ENCODE measurements around the gene MUC5B.
"Not testable (repeated sequence)": the region's sequence is repeated elsewhere in the genome, so short reads cannot be mapped to it uniquely, and the experiment has no call there.

MUC5B gene, protein sequence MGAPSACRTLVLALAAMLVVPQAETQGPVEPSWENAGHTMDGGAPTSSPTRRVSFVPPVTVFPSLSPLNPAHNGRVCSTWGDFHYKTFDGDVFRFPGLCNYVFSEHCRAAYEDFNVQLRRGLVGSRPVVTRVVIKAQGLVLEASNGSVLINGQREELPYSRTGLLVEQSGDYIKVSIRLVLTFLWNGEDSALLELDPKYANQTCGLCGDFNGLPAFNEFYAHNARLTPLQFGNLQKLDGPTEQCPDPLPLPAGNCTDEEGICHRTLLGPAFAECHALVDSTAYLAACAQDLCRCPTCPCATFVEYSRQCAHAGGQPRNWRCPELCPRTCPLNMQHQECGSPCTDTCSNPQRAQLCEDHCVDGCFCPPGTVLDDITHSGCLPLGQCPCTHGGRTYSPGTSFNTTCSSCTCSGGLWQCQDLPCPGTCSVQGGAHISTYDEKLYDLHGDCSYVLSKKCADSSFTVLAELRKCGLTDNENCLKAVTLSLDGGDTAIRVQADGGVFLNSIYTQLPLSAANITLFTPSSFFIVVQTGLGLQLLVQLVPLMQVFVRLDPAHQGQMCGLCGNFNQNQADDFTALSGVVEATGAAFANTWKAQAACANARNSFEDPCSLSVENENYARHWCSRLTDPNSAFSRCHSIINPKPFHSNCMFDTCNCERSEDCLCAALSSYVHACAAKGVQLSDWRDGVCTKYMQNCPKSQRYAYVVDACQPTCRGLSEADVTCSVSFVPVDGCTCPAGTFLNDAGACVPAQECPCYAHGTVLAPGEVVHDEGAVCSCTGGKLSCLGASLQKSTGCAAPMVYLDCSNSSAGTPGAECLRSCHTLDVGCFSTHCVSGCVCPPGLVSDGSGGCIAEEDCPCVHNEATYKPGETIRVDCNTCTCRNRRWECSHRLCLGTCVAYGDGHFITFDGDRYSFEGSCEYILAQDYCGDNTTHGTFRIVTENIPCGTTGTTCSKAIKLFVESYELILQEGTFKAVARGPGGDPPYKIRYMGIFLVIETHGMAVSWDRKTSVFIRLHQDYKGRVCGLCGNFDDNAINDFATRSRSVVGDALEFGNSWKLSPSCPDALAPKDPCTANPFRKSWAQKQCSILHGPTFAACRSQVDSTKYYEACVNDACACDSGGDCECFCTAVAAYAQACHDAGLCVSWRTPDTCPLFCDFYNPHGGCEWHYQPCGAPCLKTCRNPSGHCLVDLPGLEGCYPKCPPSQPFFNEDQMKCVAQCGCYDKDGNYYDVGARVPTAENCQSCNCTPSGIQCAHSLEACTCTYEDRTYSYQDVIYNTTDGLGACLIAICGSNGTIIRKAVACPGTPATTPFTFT (N-terminal part only)

DNA sequence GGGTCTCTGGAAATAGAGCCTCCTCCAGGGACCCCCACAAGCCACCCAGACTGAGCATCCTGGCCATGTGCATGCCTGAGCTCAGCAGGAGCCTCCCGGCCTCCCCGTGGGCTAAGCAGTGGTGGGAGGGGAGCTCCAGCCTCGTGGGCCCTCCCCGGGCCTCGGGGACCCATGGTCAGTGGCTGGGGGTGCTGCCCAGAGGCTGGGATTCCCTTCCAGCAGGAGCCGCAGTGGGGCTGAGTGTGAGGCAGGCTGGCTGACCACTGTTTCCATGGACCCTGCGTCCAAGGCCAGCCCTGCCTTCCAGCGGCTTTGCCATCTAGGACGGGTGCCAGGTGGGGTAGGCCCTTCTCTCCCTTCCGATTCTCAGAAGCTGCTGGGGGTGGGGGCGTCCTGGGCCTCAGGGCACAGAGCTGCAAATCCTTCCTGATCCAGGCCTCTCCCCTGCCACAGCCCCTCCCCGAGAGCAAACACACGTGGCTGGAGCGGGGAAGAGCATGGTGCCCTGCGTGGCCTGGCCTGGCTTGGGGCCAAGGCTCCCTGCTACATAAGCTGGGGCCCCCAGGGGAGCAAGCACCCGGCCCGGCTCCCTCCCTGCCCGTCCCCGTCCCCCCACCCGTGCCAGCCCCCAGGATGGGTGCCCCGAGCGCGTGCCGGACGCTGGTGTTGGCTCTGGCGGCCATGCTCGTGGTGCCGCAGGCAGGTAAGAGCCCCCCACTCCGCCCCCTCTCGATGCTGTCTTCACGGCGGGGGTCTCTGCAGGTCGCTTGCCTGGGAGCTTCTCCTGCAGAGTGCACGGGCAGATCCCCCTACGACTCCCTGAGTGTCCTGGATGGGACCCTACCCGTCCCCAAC, at the start of gene MUC5B:
Gene MUC5B, plus strand, starts transcription at position 576 of the 855 bp plus-strand sequence. Its CDS starts 58 bp downstream, at position 634.
- DNase-seq = no peak

- not testable (repeated sequence) for DNase-seq
These were observed 49.5 kb upstream of the MUC5B start for GRCh38 chr11:1173396-1173795.

DNA sequence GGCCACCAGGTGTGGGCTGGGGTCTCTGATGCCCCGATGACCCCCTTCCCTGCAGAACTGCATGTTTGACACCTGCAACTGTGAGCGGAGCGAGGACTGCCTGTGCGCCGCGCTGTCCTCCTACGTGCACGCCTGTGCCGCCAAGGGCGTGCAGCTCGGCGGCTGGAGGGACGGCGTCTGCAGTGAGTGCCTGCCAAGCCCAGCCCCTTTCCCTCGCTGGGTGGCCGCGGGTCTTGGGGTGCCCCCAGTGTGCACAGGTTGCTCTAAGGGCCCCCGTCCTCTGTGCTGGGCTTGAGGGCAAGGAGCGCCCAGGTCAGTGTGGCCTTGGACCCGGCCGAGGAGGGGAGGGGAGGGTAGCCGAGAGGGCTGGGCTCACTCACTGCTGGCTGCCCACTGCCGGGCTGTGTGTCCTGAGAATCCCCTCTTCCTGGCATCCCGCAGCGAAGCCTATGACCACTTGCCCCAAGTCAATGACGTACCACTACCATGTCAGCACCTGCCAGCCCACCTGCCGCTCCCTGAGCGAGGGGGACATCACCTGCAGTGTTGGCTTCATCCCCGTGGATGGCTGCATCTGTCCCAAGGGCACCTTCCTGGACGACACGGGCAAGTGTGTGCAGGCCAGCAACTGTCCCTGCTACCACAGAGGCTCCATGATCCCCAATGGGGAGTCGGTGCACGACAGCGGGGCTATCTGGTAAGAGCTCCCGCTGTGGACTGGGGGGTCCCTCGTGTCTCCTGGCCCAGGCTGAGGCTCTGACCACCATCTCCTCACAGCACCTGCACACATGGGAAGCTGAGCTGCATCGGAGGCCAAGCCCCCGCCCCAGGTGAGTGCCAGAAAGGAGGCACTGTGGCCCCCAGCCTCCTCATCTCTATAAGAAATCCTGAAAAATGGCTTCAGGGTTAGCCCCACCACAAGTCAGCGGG, 48.2 kb upstream of the MUC5B start:
- DNase-seq = no peak

DNA sequence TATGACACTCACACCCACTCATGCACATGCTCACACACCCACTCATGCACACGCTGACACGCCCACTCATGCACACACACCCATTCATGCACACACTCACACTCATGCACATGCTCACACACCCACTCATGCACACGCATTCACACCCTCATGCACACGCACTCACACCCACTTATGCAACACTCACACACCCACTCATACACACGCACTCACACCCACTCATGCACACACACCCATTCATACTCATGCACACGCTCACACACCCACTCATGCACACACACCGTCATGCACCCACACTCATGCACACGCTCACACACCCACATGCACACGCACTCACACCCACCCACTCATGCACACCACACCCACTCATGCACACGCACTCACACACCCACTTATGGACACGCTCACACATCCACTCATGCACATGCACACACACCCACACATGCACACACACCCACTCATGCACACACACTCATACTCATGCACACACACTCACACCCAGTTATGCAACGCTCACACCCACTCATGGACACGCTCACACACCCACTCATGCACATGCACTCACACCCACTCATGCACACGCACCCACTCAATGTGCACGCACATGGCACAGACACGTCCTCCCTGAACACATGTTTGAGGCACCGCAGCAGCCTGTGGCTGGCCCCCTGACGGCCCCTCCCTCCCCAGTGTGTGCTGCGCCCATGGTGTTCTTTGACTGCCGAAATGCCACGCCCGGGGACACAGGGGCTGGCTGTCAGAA, 47.2 kb upstream of the MUC5B start:
- DNase-seq = no peak

GRCh38 chr11:1176224-1177019, 46.4 kb upstream of the MUC5B start:
- DNase-seq = no peak

GRCh38 chr11:1177020-1177770, 45.7 kb upstream of the MUC5B start:
- DNase-seq = no peak

DNA sequence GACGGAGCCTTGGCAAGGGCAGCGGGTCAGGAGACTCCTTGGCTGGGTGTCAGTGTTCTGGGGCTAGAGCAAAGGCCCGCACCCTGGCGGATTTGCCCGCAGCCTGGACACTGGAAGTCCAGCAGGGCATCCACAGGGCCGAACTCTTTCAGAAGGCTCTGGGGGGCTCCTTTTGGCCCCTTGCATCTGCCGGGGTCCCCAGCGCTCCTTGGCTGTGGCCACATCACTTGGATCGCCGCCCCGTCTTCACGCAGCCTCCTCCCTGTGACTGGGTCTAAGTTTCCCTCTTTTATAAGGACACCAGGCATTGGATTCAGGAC, 45.1 kb upstream of the MUC5B start:
- no peak for DNase-seq

DNA sequence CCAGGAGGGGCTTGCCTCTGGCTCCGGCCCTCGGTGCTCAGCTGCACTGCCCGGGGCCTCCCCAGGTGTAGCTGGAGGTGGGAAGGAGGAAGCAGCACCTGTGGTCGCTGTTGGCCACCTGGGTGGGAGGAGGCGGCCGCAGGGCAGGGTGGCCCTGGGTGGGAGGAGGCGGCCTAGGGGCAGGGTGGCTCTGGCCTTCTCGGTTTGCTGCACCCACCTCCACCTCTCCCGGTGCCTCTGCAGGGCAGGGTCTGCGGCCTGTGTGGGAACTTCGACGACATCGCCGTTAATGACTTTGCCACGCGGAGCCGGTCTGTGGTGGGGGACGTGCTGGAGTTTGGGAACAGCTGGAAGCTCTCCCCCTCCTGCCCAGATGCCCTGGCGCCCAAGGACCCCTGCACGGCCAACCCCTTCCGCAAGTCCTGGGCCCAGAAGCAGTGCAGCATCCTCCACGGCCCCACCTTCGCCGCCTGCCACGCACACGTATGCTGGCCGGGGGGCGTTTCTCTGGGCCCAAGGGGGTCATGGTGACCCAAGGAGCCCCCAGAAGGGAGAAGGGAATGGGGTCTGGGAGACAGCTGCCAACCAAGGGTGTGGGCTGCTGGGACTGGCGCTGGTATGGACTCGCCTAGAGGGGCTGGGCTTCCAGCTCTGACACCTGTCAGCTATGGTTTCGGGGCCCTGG, 44.5 kb upstream of the MUC5B start:
- no peak for DNase-seq

DNA sequence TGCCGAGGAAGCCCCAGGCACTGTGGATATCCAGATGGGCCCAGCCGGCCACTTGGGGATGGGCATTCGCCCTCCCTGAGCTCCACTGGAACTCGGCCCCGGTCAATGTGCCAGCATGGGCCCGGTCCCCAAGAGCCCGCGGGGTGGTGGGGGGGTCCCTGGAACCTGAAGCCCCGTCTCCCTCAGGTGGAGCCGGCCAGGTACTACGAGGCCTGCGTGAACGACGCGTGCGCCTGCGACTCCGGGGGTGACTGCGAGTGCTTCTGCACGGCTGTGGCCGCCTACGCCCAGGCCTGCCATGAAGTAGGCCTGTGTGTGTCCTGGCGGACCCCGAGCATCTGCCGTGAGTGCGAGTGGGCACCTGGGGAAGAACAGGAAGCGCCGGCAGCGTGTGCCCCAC, 44.0 kb upstream of the MUC5B start:
- DNase-seq = no peak

DNA sequence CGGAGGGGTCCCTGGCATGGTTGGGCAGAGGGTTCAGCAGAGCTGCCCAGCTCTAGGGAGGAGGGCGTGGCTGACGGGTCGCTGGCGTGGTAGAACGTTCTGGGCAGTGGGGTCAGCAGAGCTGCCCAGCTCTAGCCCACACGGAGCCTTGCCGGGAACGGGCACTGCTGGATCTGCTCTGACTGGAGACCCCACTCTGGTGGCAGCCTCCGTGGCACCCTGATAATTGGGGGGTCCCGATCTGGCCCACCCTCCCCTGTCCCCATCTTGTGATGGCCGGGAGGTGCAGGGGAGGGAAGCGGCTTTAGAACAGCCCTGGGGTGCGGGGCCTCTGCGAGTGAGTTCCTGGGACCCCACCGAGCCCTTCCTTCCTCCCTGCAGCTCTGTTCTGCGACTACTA, 43.2 kb upstream of the MUC5B start:
- no peak for DNase-seq

- DNase-seq = no peak
These were observed 42.7 kb upstream of the MUC5B start for GRCh38 chr11:1180171-1180570.

GRCh38 chr11:1180947-1181391, 41.9 kb upstream of the MUC5B start:
- no peak for DNase-seq

DNA sequence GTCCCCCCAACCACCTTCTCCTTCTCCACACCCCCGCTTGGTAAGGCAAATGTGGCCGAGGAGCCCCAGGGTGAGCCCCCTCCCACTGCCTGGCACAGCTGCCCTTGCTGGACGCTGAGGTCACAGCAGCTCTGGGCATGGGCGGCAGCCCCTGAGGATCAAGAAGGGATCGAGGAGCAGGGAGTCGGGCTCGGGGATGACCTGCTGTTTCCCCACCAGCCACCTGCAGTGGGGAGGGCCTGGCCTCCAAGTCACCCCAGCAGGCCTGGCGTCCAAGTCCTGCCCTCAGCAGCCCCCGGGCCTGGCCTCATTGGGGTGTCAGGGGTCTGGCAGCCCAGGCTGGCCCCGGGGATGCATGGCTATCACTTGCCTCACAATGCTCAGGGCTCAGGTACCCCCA, 41.4 kb upstream of the MUC5B start:
- DNase-seq = no peak

DNA sequence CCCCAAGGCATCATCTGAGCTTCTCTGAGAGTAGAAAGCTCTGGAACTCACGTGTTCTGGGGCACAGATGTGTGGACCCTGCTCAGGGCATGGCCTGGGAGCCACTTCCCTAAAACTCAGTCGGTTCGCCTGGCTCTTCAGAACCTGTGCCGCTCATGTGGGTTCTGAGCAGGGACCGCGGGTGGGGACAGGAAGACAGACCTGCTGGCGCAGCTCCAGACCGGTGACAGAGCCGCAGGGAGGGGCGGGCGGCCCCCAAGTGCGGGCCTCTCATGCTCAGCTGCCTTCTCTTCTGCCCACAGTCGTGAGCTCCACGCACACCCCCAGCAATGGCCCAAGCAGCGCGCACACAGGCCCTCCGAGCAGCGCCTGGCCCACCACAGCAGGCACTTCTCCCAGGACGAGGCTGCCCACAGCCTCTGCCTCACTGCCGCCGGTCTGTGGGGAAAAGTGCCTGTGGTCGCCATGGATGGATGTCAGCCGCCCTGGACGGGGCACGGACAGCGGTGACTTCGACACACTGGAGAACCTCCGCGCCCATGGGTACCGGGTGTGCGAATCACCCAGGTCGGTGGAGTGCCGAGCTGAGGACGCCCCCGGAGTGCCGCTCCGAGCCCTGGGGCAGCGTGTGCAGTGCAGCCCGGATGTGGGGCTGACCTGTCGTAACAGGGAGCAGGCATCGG, 40.9 kb upstream of the MUC5B start:
- DNase-seq = no peak

DNA sequence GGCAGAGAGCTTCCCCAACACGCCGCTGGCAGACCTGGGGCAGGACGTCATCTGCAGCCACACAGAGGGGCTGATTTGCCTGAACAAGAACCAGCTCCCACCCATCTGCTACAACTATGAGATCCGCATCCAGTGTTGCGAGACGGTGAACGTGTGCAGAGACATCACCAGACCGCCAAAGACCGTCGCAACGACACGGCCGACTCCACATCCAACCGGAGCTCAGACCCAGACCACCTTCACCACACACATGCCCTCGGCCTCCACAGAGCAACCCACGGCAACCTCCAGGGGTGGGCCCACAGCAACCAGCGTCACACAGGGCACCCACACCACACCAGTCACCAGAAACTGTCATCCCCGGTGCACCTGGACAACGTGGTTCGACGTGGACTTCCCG, 38.7 kb upstream of the MUC5B start:
- not testable (repeated sequence) for DNase-seq

- DNase-seq = not testable (repeated sequence)
These were observed 34.3 kb upstream of the MUC5B start for GRCh38 chr11:1188451-1189130.

GRCh38 chr11:1189816-1190215, 33.0 kb upstream of the MUC5B start:
- DNase-seq = not testable (repeated sequence)

Data from NCI-H510A (cell line).